K562 (cell line): ENCODE data around the gene AKAP6. TPM values are rescaled to one million over a fixed set of nuclear protein-coding genes. Genes with fewer than 3 reads are reported as not detected.

Experiments used
- ATAC-seq: fragments of 200-7000 bp; cut with Tn5 transposase; 3 replicates; pipeline ENCODE4 v1.9.1; 2020; ENCODE audit warnings: moderate library complexity
- BruUV-seq: library from RNA; stranded (reverse); fragments of 400-500 nt; replicated peaks from 2 replicates; lab custom pipeline; 2021; lab: Mats Ljungman, UMichigan
- CTCF ChIA-PET: fragments of 300-600 bp; formaldehyde crosslinking; extraction: SDS; loops from one replicate; lab custom pipeline; 2021; ENCODE audit warnings: low intra/inter-chr PET ratio; lab: Yijun Ruan, JAX
- POLR2A ChIA-PET: fragments of 300-600, 350-650 bp; sonication (Branson Sonifier 250); formaldehyde crosslinking; extraction: SDS; loops from one replicate; lab custom pipeline; 2021; ENCODE audit warnings: antibody characterized with exemption, inconsistent platforms; lab: Yijun Ruan, JAX
- DNase-seq, 4 experiments: peaks; one replicate each; pipeline versions ENCODE4 v3.0.0 to v3.0.0-alpha.2; 2011 to 2018; ENCODE audit warnings: low spot score in 3 of 4, mixed read lengths in 3 of 4; ENCODE audit errors: extremely low read depth in 1 of 4
- FAIRE-seq: peaks from 2 replicates; lab custom pipeline; 2011; peaks lifted over from hg19 to GRCh38; lab: Jason Lieb, UNC
- H2AFZ ChIP-seq: 2 replicates; pipeline ENCODE4 v1.6.0; 2011; ENCODE audit warnings: low read depth, low read length, control low read depth, inconsistent platforms
- H3K27ac ChIP-seq: fragments of 200-600 bp; 3 replicates; pipeline ENCODE4 v1.8.0; 2011; ENCODE audit warnings: low read depth, mild to moderate bottlenecking, control low read depth, inconsistent platforms, low read length, moderate library complexity, mixed read lengths; ENCODE audit errors: extremely low read depth
- H3K27me3 ChIP-seq, 2 experiments: fragments of 300-600 bp in 1 of 2; 2 replicates in 1 of 2; 3 replicates in 1 of 2; pipeline versions ENCODE4 v1.6.0 to v1.8.0; 2011; ENCODE audit warnings: inconsistent platforms in 2 of 2, low read length in 2 of 2, mild to moderate bottlenecking in 1 of 2, mixed read lengths in 1 of 2, moderate library complexity in 1 of 2; ENCODE audit not compliant: control insufficient read depth in 2 of 2, insufficient read depth in 2 of 2
- H3K36me3 ChIP-seq: fragments of 300-600 bp; 3 replicates; pipeline ENCODE4 v1.8.0; 2011; ENCODE audit warnings: mild to moderate bottlenecking, low read length, inconsistent platforms; ENCODE audit not compliant: control insufficient read depth, insufficient read depth
- H3K4me1 ChIP-seq, 2 experiments: fragments of 200-600 bp in 1 of 2; replicated peaks in 1 of 2; 2 replicates in 1 of 2; 3 replicates in 1 of 2; pipeline versions ENCODE4 v1.5.1 to v1.8.0; 2011; ENCODE audit warnings: inconsistent platforms in 2 of 2, low read length in 2 of 2, mild to moderate bottlenecking in 1 of 2, mixed read lengths in 1 of 2, moderate library complexity in 1 of 2; ENCODE audit not compliant: control insufficient read depth in 2 of 2, insufficient read depth in 2 of 2
- H3K4me2 ChIP-seq: 2 replicates; pipeline ENCODE4 v1.6.1; 2011; ENCODE audit warnings: low read length, control low read depth, inconsistent platforms, mixed read lengths; ENCODE audit not compliant: insufficient read depth
- H3K4me3 ChIP-seq: fragments of 200-600 bp; sonication (generic), shearing (Covaris generic); 2 replicates; pipeline ENCODE4 v1.5.1; 2016; ENCODE audit warnings: control low read depth, inconsistent platforms
- H3K79me2 ChIP-seq: fragments of 200-600 bp; 3 replicates; pipeline ENCODE4 v1.8.0; 2011; ENCODE audit warnings: low read length, inconsistent platforms; ENCODE audit not compliant: control insufficient read depth, insufficient read depth
- H3K9ac ChIP-seq, 2 experiments: 2 replicates each; pipeline versions ENCODE4 v1.6.0 to v1.6.1; 2011; ENCODE audit warnings: low read depth in 2 of 2, low read length in 2 of 2, control low read depth in 1 of 2, inconsistent platforms in 1 of 2, mild to moderate bottlenecking in 1 of 2, mixed read lengths in 1 of 2; ENCODE audit not compliant: insufficient read depth in 1 of 2
- H3K9me1 ChIP-seq: one replicate; pipeline ENCODE4 v1.6.0; 2011; ENCODE audit warnings: inconsistent platforms, mild to moderate bottlenecking, low read length, moderate library complexity; ENCODE audit not compliant: control insufficient read depth, insufficient read depth
- H3K9me3 ChIP-seq: replicated peaks from 2 replicates; pipeline ENCODE4 v1.5.1; 2011; ENCODE audit warnings: low read depth, low read length, inconsistent platforms; ENCODE audit not compliant: control insufficient read depth, insufficient read depth
- H4K20me1 ChIP-seq: replicated peaks from 2 replicates; pipeline ENCODE4 v1.6.1; 2011; ENCODE audit warnings: low read length, inconsistent platforms, mixed read lengths; ENCODE audit not compliant: control insufficient read depth, insufficient read depth
- HCFC1 ChIP-seq: IDR thresholded peaks from 2 replicates; pipeline ENCODE4 v1.6.1; 2012; ENCODE audit warnings: low read depth, low read length, improper control_type of control experiment
- HES1 ChIP-seq: fragments of 450-650 bp; IDR thresholded peaks from 2 replicates; pipeline ENCODE4 v1.6.1; 2016; ENCODE audit warnings: low read depth, mild to moderate bottlenecking, moderate library complexity
- HIVEP1 ChIP-seq: fragments of 250-450 bp; sonication (Bioruptor Pico); IDR thresholded peaks from 2 replicates; pipeline ENCODE4 v1.4.0; 2020; ENCODE audit warnings: mild to moderate bottlenecking
- HMGXB4 ChIP-seq: sonication (generic); formaldehyde crosslinking; IDR thresholded peaks from 2 replicates; pipeline ENCODE4 v1.8.1; 2023; ENCODE audit warnings: mild to moderate bottlenecking, missing genetic modification reagents
- JUNB ChIP-seq: fragments of 450-650 bp; formaldehyde crosslinking; conservative IDR thresholded peaks from 2 replicates; pipeline ENCODE4 v1.4.0; 2020; ENCODE audit warnings: mild to moderate bottlenecking
- NFRKB ChIP-seq: fragments of 450-650 bp; IDR thresholded peaks from 2 replicates; pipeline ENCODE4 v1.6.1; 2016; ENCODE audit warnings: low read depth
- ZBTB2 ChIP-seq: fragments of 450-650 bp; IDR thresholded peaks from 2 replicates; pipeline ENCODE4 v1.6.1; 2016; ENCODE audit warnings: antibody characterized with exemption
- ZFP1 ChIP-seq: fragments of 450-650 bp; formaldehyde crosslinking; IDR thresholded peaks from 2 replicates; pipeline ENCODE4 v1.4.0; 2020; ENCODE audit warnings: mild to moderate bottlenecking, mixed read lengths
- ZNF121 ChIP-seq: sonication (generic); formaldehyde crosslinking; conservative IDR thresholded peaks from 2 replicates; pipeline ENCODE4 v1.8.0; 2022; ENCODE audit warnings: missing genetic modification reagents
- ZNF3 ChIP-seq: fragments of 250-450 bp; sonication (Bioruptor Pico); IDR thresholded peaks from 2 replicates; pipeline ENCODE4 v1.5.0; 2021; ENCODE audit warnings: mild to moderate bottlenecking, moderate library complexity
- in situ Hi-C: fragments of 300-500 bp; cut with MboI; formaldehyde crosslinking; loops from 4 replicates; pipeline ENCODE4 v1.15.0; 2018; ENCODE audit warnings: inconsistent platforms, mixed read lengths
- intact Hi-C: fragments of 100-400 bp; cut with micrococcal nuclease; formaldehyde crosslinking; loops from 2 replicates; pipeline ENCODE4 v1.14.2; 2022
- polyA plus RNA-seq, 8 experiments: library from polyadenylated mRNA; depleted of rRNA in 4 of 8; stranded (reverse) in 5 of 8; unstranded in 3 of 8; fragments of >200 nt; fragmentation: Nextera tagmentation in 2 of 8; fragmentation: Illumina TruSeq in 1 of 8; extraction: Ambion mirVana in 2 of 8; extraction: Trizol in 1 of 8; gene quantifications; 2 replicates each; pipeline versions ENCODE4 v1.2.1 to v1.2.3, GENCODE V29; 2011 to 2014; ENCODE audit warnings: inconsistent platforms in 1 of 8, missing spikeins in 1 of 8
- total RNA-seq, 7 experiments: library from RNA; depleted of rRNA in 6 of 7; stranded (reverse); fragments of >200 nt in 6 of 7; fragmentation: Illumina TruSeq in 2 of 7; extraction: Trizol in 2 of 7; gene quantifications; 2 replicates each; pipeline versions ENCODE4 v1.2.1 to v1.2.3, GENCODE V29; 2011 to 2021; ENCODE audit warnings: low replicate concordance in 1 of 7

Gene AKAP6
- total and polyA plus RNA-seq, 9 of the 15 experiments (the other 6 are each of a cell fraction or from before 2014, with no cell fraction given) = 0.03 to 1.7 (median 0.48) TPM

- H3K36me3 ChIP-seq = no peaks in the 10 kb centered on the region
- POLR2A ChIA-PET = no interaction called here
Measured at GRCh38 chr14:32630701-32631100, 301.6 kb downstream of the AKAP6 start.

More at GRCh38 chr14:32630701-32631100, 301.6 kb downstream of the AKAP6 start:
- no peaks in the 10 kb centered on the region for H4K20me1 ChIP-seq
- intact Hi-C loops = no loop called here
- no peaks in the 10 kb centered on the region for H3K4me1 ChIP-seq
- no peak overlapping the region for H3K4me2 ChIP-seq
- no peak overlapping the region for H3K27ac ChIP-seq
- H2AFZ ChIP-seq = no peak overlapping the region
- no peaks in the 10 kb centered on the region for H3K27me3 ChIP-seq
- FAIRE-seq (no peak), DNase-seq (no peak), ATAC-seq (no peak)
- no peaks in the 10 kb centered on the region for H3K9me3 ChIP-seq
- CTCF ChIA-PET = no interaction called here
- H3K9me1 ChIP-seq = no peaks in the 10 kb centered on the region
- no peak overlapping the region for H3K9ac ChIP-seq
- TF ChIP-seq ZNF121 (CRISPR knock-in tag) = no peak
- TF ChIP-seq HMGXB4 (CRISPR knock-in tag) = no peak
- TF ChIP-seq JUNB (CRISPR knock-in tag) = no peak
- no peak for TF ChIP-seq HCFC1
- TF ChIP-seq ZNF3 (CRISPR knock-in tag) = no peak
- no peak for TF ChIP-seq ZBTB2
- no peak for TF ChIP-seq HES1
- no peak for TF ChIP-seq HIVEP1 (CRISPR knock-in tag)
- TF ChIP-seq ZFP1 = no peak
- TF ChIP-seq NFRKB = no peak
- no peak overlapping the region for H3K4me3 ChIP-seq
- no TSS peak for BruUV-seq
- H3K79me2 ChIP-seq = no peaks in the 10 kb centered on the region
- in situ Hi-C loops = no loop called here
